Measurements from ENCODE around the gene ATXN2.

ATXN2 gene

GRCh38 chr12:111444925-111445725, 154.0 kb downstream of the ATXN2 start:
- DNase-seq = peak; percentile 82
- in situ Hi-C loops (cut with MboI; ENCODE audit: low pct_unique_long_range_greater_than_20kb, low sequenced_read_pairs) = loop anchor here (10.0 kb wide), 1 partner anchor 50 kb away; no protein-coding TSS in a partner anchor

DNA sequence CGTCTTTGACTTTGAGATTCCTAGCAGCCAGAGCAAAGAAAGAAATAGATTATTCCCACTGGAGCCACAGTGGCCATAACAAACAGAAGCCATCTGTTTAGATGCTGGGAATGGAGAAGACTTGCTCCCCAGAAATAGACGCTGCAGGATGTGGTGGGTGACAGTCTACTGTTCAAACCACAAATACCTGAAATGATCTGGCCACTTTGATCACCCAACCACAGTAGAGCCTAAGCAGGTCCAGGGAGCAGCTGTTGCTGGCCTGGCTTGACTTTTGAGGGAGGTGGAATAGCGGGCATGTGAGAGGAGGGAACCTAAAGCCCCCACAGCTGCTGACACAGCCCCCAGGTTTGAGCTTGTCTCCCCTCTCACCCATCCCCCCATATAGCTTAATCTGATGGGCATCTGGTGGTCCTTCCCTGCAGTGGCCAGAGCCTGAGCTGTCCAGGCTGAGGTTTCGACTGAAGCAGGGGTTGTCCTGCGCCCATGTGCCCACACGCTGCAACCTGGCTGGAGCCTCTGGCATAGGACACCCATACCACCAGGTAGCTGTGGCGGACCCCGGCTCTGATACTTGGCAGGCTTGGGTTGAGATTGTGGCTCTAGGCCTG, 154.7 kb downstream of the ATXN2 start:
- in situ Hi-C loops (cut with MboI; ENCODE audit: low pct_unique_long_range_greater_than_20kb, low sequenced_read_pairs) = loop anchor here (10.0 kb wide), 1 partner anchor 50 kb away; no protein-coding TSS in a partner anchor
- no peak for DNase-seq

GRCh38 chr12:111443586-111443985, 155.5 kb downstream of the ATXN2 start:
- no peak for DNase-seq
- in situ Hi-C loops (cut with MboI; ENCODE audit: low pct_unique_long_range_greater_than_20kb, low sequenced_read_pairs) = loop anchor here (10.0 kb wide), 1 partner anchor 49 kb away; no protein-coding TSS in a partner anchor

DNA sequence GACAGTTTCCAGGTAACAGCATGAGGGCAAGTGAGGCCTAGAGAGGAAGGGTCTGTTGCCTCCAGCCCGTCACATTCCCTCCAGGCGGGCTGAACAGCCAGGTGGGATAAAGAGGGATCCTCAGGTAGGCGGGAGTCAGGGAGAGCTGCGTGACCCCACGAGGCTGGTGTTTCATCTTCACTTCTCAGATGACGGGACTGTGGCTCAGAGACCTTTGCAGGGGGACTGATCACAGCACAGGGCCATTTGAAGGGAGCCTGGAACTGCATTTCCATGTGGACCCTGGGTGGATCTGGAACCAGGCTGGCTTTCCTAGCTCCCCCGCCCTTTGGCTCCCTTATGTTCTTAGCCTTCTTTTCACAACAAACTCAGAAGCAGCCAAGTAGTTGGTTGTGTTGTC, 156.0 kb downstream of the ATXN2 start:
- no peak for DNase-seq
- in situ Hi-C loops (cut with MboI; ENCODE audit: low pct_unique_long_range_greater_than_20kb, low sequenced_read_pairs) = loop anchor here (10.0 kb wide), 1 partner anchor 48 kb away; no protein-coding TSS in a partner anchor

DNA sequence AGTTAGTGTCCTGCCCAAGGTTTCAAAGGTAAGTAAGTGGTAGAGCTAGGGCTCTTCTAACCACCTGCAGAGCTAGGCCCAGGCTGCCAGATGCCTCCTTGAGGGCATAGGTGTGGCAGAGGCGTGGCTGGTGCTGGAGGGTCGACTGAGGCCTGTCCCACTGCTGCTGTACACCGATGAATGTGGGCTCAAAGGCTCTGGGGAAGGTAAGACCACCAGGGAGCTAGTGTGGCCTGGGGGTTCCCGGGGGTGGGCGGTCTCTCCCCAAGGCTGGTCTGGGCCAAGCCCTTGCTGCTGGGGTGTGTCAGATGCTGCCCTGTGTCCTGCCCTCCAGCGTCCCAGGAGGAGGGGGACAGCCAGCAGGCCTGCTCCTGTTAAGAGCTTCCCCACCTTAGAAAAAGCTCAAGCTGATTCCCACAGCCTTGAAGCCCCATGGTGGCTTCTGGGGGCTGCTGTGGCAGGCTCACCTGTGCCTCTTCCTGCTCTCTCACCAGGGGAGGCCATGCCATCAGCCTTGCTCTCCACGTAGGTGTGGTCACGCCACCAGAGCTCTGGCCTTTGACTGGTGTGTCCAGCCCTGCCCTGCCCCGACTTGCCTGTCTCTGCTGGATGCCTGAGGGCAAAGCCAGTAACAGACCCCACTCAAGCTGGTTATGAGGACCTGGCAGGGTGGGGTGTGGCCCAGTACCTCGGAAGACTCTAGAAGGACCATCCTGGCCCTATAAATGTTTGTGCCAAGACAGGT, 156.6 kb downstream of the ATXN2 start:
- DNase-seq = no peak
- in situ Hi-C loops (cut with MboI; ENCODE audit: low pct_unique_long_range_greater_than_20kb, low sequenced_read_pairs) = loop anchor here (10.0 kb wide), 1 partner anchor 48 kb away; no protein-coding TSS in a partner anchor

DNA sequence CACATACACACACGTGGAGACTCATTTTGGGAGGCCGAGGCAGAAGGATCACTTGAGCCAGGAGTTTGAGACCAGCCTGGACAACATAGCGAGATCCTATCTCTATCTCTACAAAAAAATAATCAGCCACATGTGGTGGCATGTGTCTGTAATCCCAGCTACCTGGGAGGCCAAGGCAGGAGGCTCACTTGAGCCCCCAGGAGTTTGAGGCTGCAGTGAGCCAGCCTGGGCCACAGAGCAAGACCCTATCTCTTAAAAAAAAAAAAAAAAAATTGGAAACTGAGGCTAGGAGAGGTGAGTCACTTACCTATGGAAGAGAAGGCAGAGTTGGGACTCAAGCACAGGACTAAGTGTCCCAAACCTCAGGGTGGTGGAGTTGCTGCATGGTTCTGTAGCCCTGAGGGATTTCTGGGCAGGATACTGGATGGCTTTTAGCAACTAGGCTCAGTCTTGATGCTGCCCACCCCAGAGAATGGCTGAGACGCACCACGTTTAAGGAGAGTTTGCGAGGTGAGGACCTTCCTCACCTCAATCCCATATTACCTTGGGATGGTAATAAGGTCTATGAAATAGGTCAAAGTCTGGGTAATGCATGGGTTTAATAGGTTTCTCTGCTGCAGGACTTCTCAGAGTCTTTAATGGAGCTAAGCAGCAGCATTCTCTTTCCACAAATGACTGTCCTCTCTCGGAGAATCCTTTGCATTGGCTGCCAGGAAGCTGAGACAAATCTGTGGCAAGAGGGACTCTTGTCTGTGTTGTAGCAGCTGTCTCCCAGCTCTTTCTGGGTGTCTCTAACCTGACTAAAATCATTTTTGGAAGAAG, 157.8 kb downstream of the ATXN2 start:
- no peak for DNase-seq
- in situ Hi-C loops (cut with MboI; ENCODE audit: low pct_unique_long_range_greater_than_20kb, low sequenced_read_pairs) = loop anchor here (10.0 kb wide), 1 partner anchor 47 kb away; no protein-coding TSS in a partner anchor

DNA sequence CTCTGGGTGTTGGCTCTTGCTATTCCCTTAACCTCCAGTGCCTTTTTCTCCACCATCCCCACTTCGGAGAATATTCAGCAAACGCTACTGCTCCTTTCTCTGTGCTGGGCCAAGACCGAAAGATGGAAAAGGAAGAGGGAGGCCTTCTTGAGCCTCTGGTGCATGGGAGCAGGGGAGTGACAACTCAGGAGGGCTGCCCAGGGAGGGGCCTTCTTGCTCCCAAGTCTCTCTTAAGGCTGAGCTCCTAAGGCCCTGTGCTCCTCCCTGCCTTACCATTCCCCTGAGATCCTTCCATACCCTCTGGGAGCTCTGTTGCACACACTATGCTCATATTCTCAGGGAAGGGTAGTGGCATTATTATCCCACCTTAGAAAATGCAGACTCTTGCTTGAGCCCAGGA, 158.5 kb downstream of the ATXN2 start:
- DNase-seq = no peak
- in situ Hi-C loops (cut with MboI; ENCODE audit: low pct_unique_long_range_greater_than_20kb, low sequenced_read_pairs) = loop anchor here (10.0 kb wide), 1 partner anchor 46 kb away; no protein-coding TSS in a partner anchor

GRCh38 chr12:111440152-111440551, 159.0 kb downstream of the ATXN2 start:
- no peak for DNase-seq
- in situ Hi-C loops (cut with MboI; ENCODE audit: low pct_unique_long_range_greater_than_20kb, low sequenced_read_pairs) = loop anchor here (10.0 kb wide), 1 partner anchor 45 kb away; no protein-coding TSS in a partner anchor

GRCh38 chr12:111439657-111440151, 159.4 kb downstream of the ATXN2 start:
- in situ Hi-C loops (cut with MboI; ENCODE audit: low pct_unique_long_range_greater_than_20kb, low sequenced_read_pairs) = loop anchor here (10.0 kb wide), 1 partner anchor 45 kb away; no protein-coding TSS in a partner anchor

DNA sequence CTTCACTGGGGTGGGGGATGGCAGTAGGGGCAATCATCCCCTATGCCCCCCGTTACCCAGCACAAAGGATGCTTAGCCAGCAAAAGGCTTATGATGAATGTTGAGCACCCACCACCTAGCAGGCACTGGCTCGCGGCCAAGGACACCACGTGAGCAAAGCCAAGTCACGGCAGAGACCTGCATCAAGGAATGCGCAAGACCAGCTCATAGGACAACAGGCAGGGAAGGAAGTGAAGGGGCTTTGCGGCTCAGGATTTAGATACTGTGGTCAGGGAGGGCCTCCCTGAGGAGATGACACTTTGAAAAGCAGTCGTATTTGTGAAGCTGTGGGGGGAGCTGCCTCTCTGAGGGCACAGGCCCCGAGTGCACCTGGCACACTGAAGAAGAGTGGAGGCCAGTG, 160.6 kb downstream of the ATXN2 start:
- in situ Hi-C loops (cut with MboI; ENCODE audit: low pct_unique_long_range_greater_than_20kb, low sequenced_read_pairs) = no loop called here

More at GRCh38 chr12:111439657-111440151, 159.4 kb downstream of the ATXN2 start:
- no peak for DNase-seq

GRCh38 chr12:111437816-111438454, 161.2 kb downstream of the ATXN2 start:
- DNase-seq = peak; percentile 76
- in situ Hi-C loops (cut with MboI; ENCODE audit: low pct_unique_long_range_greater_than_20kb, low sequenced_read_pairs) = no loop called here

More for the DNA sequence above, 160.6 kb downstream of the ATXN2 start:
- DNase-seq = peak; percentile 93

- in situ Hi-C loops (cut with MboI; ENCODE audit: low pct_unique_long_range_greater_than_20kb, low sequenced_read_pairs) = no loop called here
- DNase-seq = no peak
Observed at GRCh38 chr12:111436811-111437210, 162.3 kb downstream of the ATXN2 start.

- DNase-seq = no peak
- in situ Hi-C loops (cut with MboI; ENCODE audit: low pct_unique_long_range_greater_than_20kb, low sequenced_read_pairs) = no loop called here
Observed at GRCh38 chr12:111436266-111436665, 162.8 kb downstream of the ATXN2 start.

GRCh38 chr12:111435661-111436201, 163.4 kb downstream of the ATXN2 start:
- in situ Hi-C loops (cut with MboI; ENCODE audit: low pct_unique_long_range_greater_than_20kb, low sequenced_read_pairs) = no loop called here
- no peak for DNase-seq

DNA sequence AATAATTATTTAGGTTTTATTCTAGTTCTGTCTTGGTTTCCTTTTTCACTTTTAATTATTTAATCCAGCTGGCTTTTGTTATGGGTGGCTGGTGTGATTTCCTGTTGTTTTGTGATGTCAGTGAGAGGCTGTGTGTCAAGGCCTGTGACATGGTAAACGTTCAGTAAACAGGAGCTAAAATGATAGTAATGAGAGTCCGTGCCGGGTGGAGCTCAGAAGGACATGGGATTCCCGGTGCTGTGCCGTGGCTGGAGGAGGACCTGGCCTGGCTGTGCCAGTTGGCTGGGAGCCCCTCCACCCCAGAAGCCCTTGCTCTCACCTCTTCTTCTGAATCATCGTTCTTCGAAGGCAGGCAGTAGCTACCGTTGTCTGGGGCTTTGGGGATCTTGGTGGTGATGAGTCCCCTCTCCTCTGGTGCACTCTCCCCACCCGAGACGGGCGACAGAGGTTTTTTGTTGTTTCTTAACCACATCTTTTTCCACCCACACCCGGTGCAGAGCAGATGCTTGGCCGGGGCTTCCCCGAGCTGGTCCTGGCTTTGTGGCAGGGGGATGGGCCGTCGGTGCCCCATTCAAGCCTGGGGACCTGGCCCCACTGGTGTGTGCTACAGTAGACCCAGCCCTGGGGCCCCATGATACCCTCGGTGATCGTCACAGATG, 164.3 kb downstream of the ATXN2 start:
- DNase-seq = peak; percentile 55
- in situ Hi-C loops (cut with MboI; ENCODE audit: low pct_unique_long_range_greater_than_20kb, low sequenced_read_pairs) = no loop called here

DNA sequence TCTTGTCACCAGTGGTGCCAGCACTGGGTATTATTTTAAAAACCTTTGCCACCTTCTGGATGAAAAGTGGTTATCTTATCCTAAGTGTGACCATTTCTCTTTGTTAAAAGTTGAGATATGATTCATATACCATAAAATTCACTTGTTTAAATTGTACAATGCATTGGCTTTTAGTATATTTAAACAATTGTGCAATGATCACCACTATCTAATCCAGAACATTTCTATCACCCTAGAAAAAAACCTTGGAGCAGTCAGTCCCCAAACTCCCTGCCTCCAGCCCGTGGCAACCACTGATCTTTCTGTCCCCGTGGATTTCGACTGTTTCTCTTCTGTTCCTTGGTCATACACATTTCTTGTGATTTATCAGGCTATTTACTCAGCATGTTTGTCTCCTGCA, 165.1 kb downstream of the ATXN2 start:
- in situ Hi-C loops (cut with MboI; ENCODE audit: low pct_unique_long_range_greater_than_20kb, low sequenced_read_pairs) = no loop called here
- no peak for DNase-seq

GRCh38 chr12:111431772-111432171, 167.3 kb downstream of the ATXN2 start:
- in situ Hi-C loops (cut with MboI; ENCODE audit: low pct_unique_long_range_greater_than_20kb, low sequenced_read_pairs) = no loop called here
- no peak for DNase-seq
